GM21786 (cell line): ENCODE results near the gene CD59.
"Not testable (repeated sequence)": the region's sequence is repeated elsewhere in the genome, so short reads cannot be mapped to it uniquely, and the experiment has no call there.

Experiments
- ATAC-seq: cut with Tn5 transposase; IDR thresholded peaks from one replicate; pipeline ENCODE4 v1.9.1; 2021; ENCODE audit not compliant: unreplicated experiment

CD59 gene

GRCh38 chr11:33743291-33743690 lies 7.1 kb upstream of the CD59 start:
- no peak for ATAC-seq

GRCh38 chr11:33742249-33742851 lies 6.1 kb upstream of the CD59 start:
- no peak for ATAC-seq

- no peak for ATAC-seq
These were observed 5.6 kb upstream of the CD59 start for GRCh38 chr11:33741806-33742205.

- ATAC-seq = no peak
These were observed 1.2 kb upstream of the CD59 start for GRCh38 chr11:33737362-33737821.

- ATAC-seq = peak; percentile 54
These were observed 714 bp downstream of the CD59 start for GRCh38 chr11:33735271-33736147.

GRCh38 chr11:33734441-33735270 lies 1.6 kb downstream of the CD59 start:
- ATAC-seq = no peak

- no peak for ATAC-seq
These were observed 2.2 kb downstream of the CD59 start for GRCh38 chr11:33733980-33734379.

- ATAC-seq = no peak
These were observed 4.3 kb downstream of the CD59 start for GRCh38 chr11:33731723-33732531.

GRCh38 chr11:33730716-33731115 lies 5.5 kb downstream of the CD59 start:
- ATAC-seq = no peak

GRCh38 chr11:33729072-33729664 lies 7.1 kb downstream of the CD59 start:
- not testable (repeated sequence) for ATAC-seq

GRCh38 chr11:33727539-33727938 lies 8.7 kb downstream of the CD59 start:
- ATAC-seq = not testable (repeated sequence)

GRCh38 chr11:33725496-33725895 lies 10.7 kb downstream of the CD59 start:
- no peak for ATAC-seq

- no peak for ATAC-seq
These were observed 11.6 kb downstream of the CD59 start for GRCh38 chr11:33724644-33725035.

- no peak for ATAC-seq
These were observed 12.9 kb downstream of the CD59 start for GRCh38 chr11:33723238-33723881.

GRCh38 chr11:33722590-33723234 lies 13.5 kb downstream of the CD59 start:
- ATAC-seq = peak; percentile 83

- no peak for ATAC-seq
These were observed 14.2 kb downstream of the CD59 start for GRCh38 chr11:33721984-33722383.

GRCh38 chr11:33721426-33721825 lies 14.8 kb downstream of the CD59 start:
- ATAC-seq = no peak

GRCh38 chr11:33719587-33719986 lies 16.6 kb downstream of the CD59 start:
- ATAC-seq = no peak

GRCh38 chr11:33718440-33718839 lies 17.8 kb downstream of the CD59 start:
- ATAC-seq = no peak
